HepG2 (cell line): Measurements from ENCODE around the gene ITGB2. TPM values are rescaled to one million over a fixed set of nuclear protein-coding genes. Genes with fewer than 3 reads are reported as not detected.

Source experiments
- ATAC-seq: fragments of 200-7000 bp; cut with Tn5 transposase; 3 replicates; pipeline ENCODE4 v1.9.1; 2020; ENCODE audit warnings: mild to moderate bottlenecking, moderate library complexity
- BruUV-seq: library from RNA; stranded (reverse); fragments of 400-500 nt; replicated peaks from 2 replicates; lab custom pipeline; 2021; lab: Mats Ljungman, UMichigan
- CTCF ChIA-PET: fragments of 300-600 bp; formaldehyde crosslinking; extraction: SDS; loops from one replicate; lab custom pipeline; 2021; ENCODE audit warnings: low total read pairs, inconsistent platforms, low intra/inter-chr PET ratio; lab: Yijun Ruan, JAX
- POLR2A ChIA-PET: fragments of 350-600 bp; sonication (Branson Sonifier 250); formaldehyde crosslinking; loops from one replicate; lab custom pipeline; 2020; ENCODE audit warnings: antibody characterized with exemption, inconsistent platforms; lab: Yijun Ruan, JAX
- DNase-seq: peaks from one replicate; pipeline ENCODE4 v3.0.0-alpha.2; 2015; ENCODE audit warnings: low spot score
- FAIRE-seq: peaks from 3 replicates; lab custom pipeline; 2011; peaks lifted over from hg19 to GRCh38; lab: Jason Lieb, UNC
- H2AFZ ChIP-seq: one replicate; pipeline ENCODE4 v1.6.1; 2011; ENCODE audit warnings: low read length, inconsistent platforms
- H3K27ac ChIP-seq: fragments of 300-600 bp; 3 replicates; pipeline ENCODE4 v1.8.0; 2011; ENCODE audit warnings: mixed run types, mild to moderate bottlenecking, mixed read lengths, low read length, inconsistent platforms; ENCODE audit not compliant: insufficient read depth; ENCODE audit errors: extremely low read length
- H3K27me3 ChIP-seq, 2 experiments: fragments of 200-600 bp in 1 of 2; 2 replicates in 1 of 2; 3 replicates in 1 of 2; pipeline versions ENCODE4 v1.6.0 to v1.8.0; 2011; ENCODE audit warnings: low read length in 2 of 2, mild to moderate bottlenecking in 2 of 2, moderate library complexity in 2 of 2, inconsistent platforms in 1 of 2; ENCODE audit not compliant: insufficient read depth in 2 of 2, control insufficient read depth in 1 of 2
- H3K36me3 ChIP-seq, 2 experiments: fragments of 200-600 bp in 1 of 2; replicated peaks in 1 of 2; 2 replicates in 1 of 2; 3 replicates in 1 of 2; pipeline versions ENCODE4 v1.5.1 to v1.8.0; 2011; ENCODE audit warnings: low read length in 2 of 2, inconsistent platforms in 1 of 2; ENCODE audit not compliant: insufficient read depth in 2 of 2, control insufficient read depth in 1 of 2
- H3K4me1 ChIP-seq: 2 replicates; pipeline ENCODE4 v1.5.1; 2012; ENCODE audit warnings: low read length, inconsistent platforms; ENCODE audit not compliant: insufficient read depth
- H3K4me2 ChIP-seq: 2 replicates; pipeline ENCODE4 v1.6.0; 2011; ENCODE audit warnings: low read depth, low read length, inconsistent platforms
- H3K4me3 ChIP-seq, 3 experiments: fragments of 200-600 bp in 1 of 3; sonication (generic), shearing (Covaris generic) in 1 of 3; replicated peaks in 1 of 3; 2 replicates each; pipeline ENCODE4 v1.5.1; 2011 to 2016; ENCODE audit warnings: low read length in 3 of 3, inconsistent platforms in 2 of 3, low read depth in 2 of 3, mild to moderate bottlenecking in 2 of 3, control low read depth in 1 of 3, mixed read lengths in 1 of 3; ENCODE audit not compliant: insufficient read depth in 1 of 3
- H3K79me2 ChIP-seq: one replicate; pipeline ENCODE4 v1.6.1; 2011; ENCODE audit warnings: low read length, inconsistent platforms; ENCODE audit not compliant: insufficient read depth
- H3K9ac ChIP-seq: 2 replicates; pipeline ENCODE4 v1.6.0; 2011; ENCODE audit warnings: mild to moderate bottlenecking, low read depth, low read length, inconsistent platforms; ENCODE audit not compliant: insufficient read depth
- H3K9me3 ChIP-seq: 2 replicates; pipeline ENCODE4 v1.5.1; 2012; ENCODE audit warnings: mild to moderate bottlenecking, low read length
- H4K20me1 ChIP-seq: 2 replicates; pipeline ENCODE4 v1.6.0; 2011; ENCODE audit warnings: inconsistent platforms, mild to moderate bottlenecking, low read length, moderate library complexity; ENCODE audit not compliant: insufficient read depth
- MEIS2 ChIP-seq: sonication (generic); formaldehyde crosslinking; IDR thresholded peaks from 2 replicates; pipeline ENCODE4 v1.9.0; 2021; ENCODE audit warnings: mild to moderate bottlenecking, missing genetic modification reagents
- MYC ChIP-seq: sonication (generic); formaldehyde crosslinking; IDR thresholded peaks from 2 replicates; pipeline ENCODE4 v1.9.0; 2021; ENCODE audit warnings: missing genetic modification reagents, borderline replicate concordance
- PLSCR1 ChIP-seq: sonication (generic); formaldehyde crosslinking; IDR thresholded peaks from 2 replicates; pipeline ENCODE4 v1.5.0; 2020; ENCODE audit warnings: missing genetic modification reagents, mild to moderate bottlenecking, borderline replicate concordance
- TBX3 ChIP-seq: fragments of 450-650 bp; IDR thresholded peaks from 2 replicates; pipeline ENCODE4 v1.6.1; 2017; ENCODE audit warnings: antibody characterized with exemption, mild to moderate bottlenecking, inconsistent platforms, borderline replicate concordance
- TFAP4 ChIP-seq: sonication (generic); IDR thresholded peaks from 2 replicates; pipeline ENCODE4 v1.6.1; 2016; ENCODE audit warnings: low read depth, borderline replicate concordance
- ZNF18 ChIP-seq: sonication (generic); formaldehyde crosslinking; IDR thresholded peaks from 2 replicates; pipeline ENCODE4 v1.8.0; 2022; ENCODE audit warnings: mild to moderate bottlenecking, missing genetic modification reagents; ENCODE audit not compliant: insufficient replicate concordance
- ZNF263 ChIP-seq: sonication (generic); formaldehyde crosslinking; IDR thresholded peaks from 2 replicates; pipeline ENCODE4 v1.4.0; 2020; ENCODE audit warnings: missing genetic modification reagents
- ZNF639 ChIP-seq: conservative IDR thresholded peaks from 2 replicates; pipeline ENCODE4 v1.6.1; 2018; ENCODE audit warnings: missing genetic modification reagents
- ZNF740 ChIP-seq: sonication (generic); formaldehyde crosslinking; IDR thresholded peaks from 2 replicates; pipeline ENCODE4 v1.4.0; 2020; ENCODE audit warnings: missing genetic modification reagents
- WGBS: methylation state at CpG from one replicate; pipeline ENCODE4 v1.1.6; 2017; ENCODE audit warnings: low lambda C conversion rate; 5-methylcytosine and 5-hydroxymethylcytosine counted together
- in situ Hi-C: cut with HindIII; loops from 2 replicates; pipeline ENCODE4 v1.10.0; 2017; ENCODE audit warnings: low pct_unique_long_range_greater_than_20kb; ENCODE audit not compliant: extremely low pct_ligation_motif_present
- intact Hi-C: fragments of 100-400 bp; cut with micrococcal nuclease; formaldehyde crosslinking; loops from one replicate; pipeline ENCODE4 v1.10.0; 2022; ENCODE audit not compliant: unreplicated experiment
- polyA plus RNA-seq, 8 experiments: library from polyadenylated mRNA; depleted of rRNA in 3 of 8; stranded (reverse) in 7 of 8; unstranded in 1 of 8; fragments of >200 nt; fragmentation: Illumina TruSeq in 4 of 8; extraction: Trizol in 4 of 8; gene quantifications; 2 replicates each; pipeline versions ENCODE4 v1.2.1 to v1.2.3, GENCODE V29; 2011 to 2016; ENCODE audit warnings: low read depth in 4 of 8, missing spikeins in 1 of 8, mixed read lengths in 1 of 8; ENCODE audit not compliant: insufficient read depth in 1 of 8
- total RNA-seq, 5 experiments: library from RNA; depleted of rRNA; stranded (reverse); fragments of >200 nt; fragmentation: Illumina TruSeq; extraction: Trizol; gene quantifications; 2 replicates each; pipeline ENCODE4 v1.2.3, GENCODE V29; 2016; ENCODE audit warnings: low read depth in 1 of 5

The ITGB2 gene
- total and polyA plus RNA-seq, 2 of the 13 experiments (the other 11 are each of a cell fraction or from before 2014, with no cell fraction given), result 4.2 to 18.0 TPM

- peaks cover 49% of the 10 kb centered on the region for H3K4me1 ChIP-seq
- no peaks in the 10 kb centered on the region for H4K20me1 ChIP-seq
- no TSS peak for BruUV-seq
- CTCF ChIA-PET, result no interaction called here
- H3K9ac ChIP-seq, result no peak overlapping the region
- TF ChIP-seq PLSCR1 (CRISPR knock-in tag), result no peak
- 0 out of 2 replicates have a peak, but pooled peaks have one; percentile 15 for TF ChIP-seq MYC
- H3K4me3 ChIP-seq, result no peak overlapping the region
- 77% methylated on average over 17 of the region's 25 CpGs for WGBS
- ATAC-seq (no peak), DNase-seq (no peak), FAIRE-seq (no peak)
- H3K36me3 ChIP-seq, result no peaks in the 10 kb centered on the region
- no peak overlapping the region for H3K4me2 ChIP-seq
- H3K27me3 ChIP-seq, result peaks cover 3 to 7% of the 10 kb centered on the region in 2 experiments; a peak in 2 of 5 replicates
- POLR2A ChIA-PET, result interaction anchor here (2.0 kb wide), 1 partner anchor 19 kb away, joined by 6 read pairs; no protein-coding TSS in a partner anchor
- H3K9me3 ChIP-seq, result no peaks in the 10 kb centered on the region
- H3K27ac ChIP-seq, result no peak overlapping the region
- intact Hi-C loops (no loop called here), in situ Hi-C loops (no loop called here)
- H3K79me2 ChIP-seq, result no peaks in the 10 kb centered on the region
- H2AFZ ChIP-seq, result no peak overlapping the region
These were observed 24.0 kb downstream of the ITGB2 start for GRCh38 chr21:44896561-44897286.

GRCh38 chr21:44895859-44896258, 24.8 kb downstream of the ITGB2 start:
- 79% methylated on average over 7 of the region's 11 CpGs for WGBS
- CTCF ChIA-PET, result no interaction called here
- TF ChIP-seq ZNF18, result peak; percentile 97
- peak; percentile 95 for TF ChIP-seq ZNF263 (CRISPR knock-in tag)
- no peak for TF ChIP-seq ZNF740 (CRISPR knock-in tag)
- no peak for TF ChIP-seq ZNF639
- TF ChIP-seq TFAP4, result no peak
- peak; percentile 95 for TF ChIP-seq TBX3
- no peak for TF ChIP-seq MEIS2 (CRISPR knock-in tag)

More at GRCh38 chr21:44895859-44896258, 24.8 kb downstream of the ITGB2 start:
- peaks cover 3 to 7% of the 10 kb centered on the region in 2 experiments; a peak in 2 of 5 replicates for H3K27me3 ChIP-seq
- H3K9me3 ChIP-seq, result no peaks in the 10 kb centered on the region
- FAIRE-seq, result no peak
- in situ Hi-C loops, result no loop called here
- H3K4me1 ChIP-seq, result peaks cover 57% of the 10 kb centered on the region
- H4K20me1 ChIP-seq, result no peaks in the 10 kb centered on the region
- no peak overlapping the region for H3K9ac ChIP-seq
- BruUV-seq, result no TSS peak
- DNase-seq, result no peak
- H3K79me2 ChIP-seq, result no peaks in the 10 kb centered on the region
- H3K4me2 ChIP-seq, result no peak overlapping the region
- intact Hi-C loops, result no loop called here
- H2AFZ ChIP-seq, result no peak overlapping the region
- H3K4me3 ChIP-seq, result no peak overlapping the region
- POLR2A ChIA-PET, result no interaction called here
- no peak for ATAC-seq
- no peaks in the 10 kb centered on the region for H3K36me3 ChIP-seq
- H3K27ac ChIP-seq, result no peak overlapping the region
